Liver (tissue), 9 donors: ENCODE measurements around the gene TERB2. TPM values are rescaled to one million over a fixed set of nuclear protein-coding genes. Genes with fewer than 3 reads are reported as not detected.
A peak's percentile ranks its signal among the peaks of the same experiment; 100 is the strongest.
"Not testable (repeated sequence)": the region's sequence is repeated elsewhere in the genome, so short reads cannot be mapped to it uniquely, and the experiment has no call there.

Experiments
- DNase-seq: peaks from one replicate; pipeline ENCODE4 v3.0.0-alpha.2; 2017; ENCODE audit warnings: low spot score
- H3K27ac ChIP-seq, 2 donors: one replicate each; pipeline ENCODE4 v1.7.0; 2013; ENCODE audit warnings: inconsistent platforms in 2 of 2, low read length in 2 of 2, control low read depth in 1 of 2, low read depth in 1 of 2, mild to moderate bottlenecking in 1 of 2
- H3K27me3 ChIP-seq, 4 donors: one replicate each; pipeline versions ENCODE4 v1.6.1 to v1.7.0; 2013; ENCODE audit warnings: low read length in 3 of 4, inconsistent platforms in 1 of 4, mild to moderate bottlenecking in 1 of 4, moderate library complexity in 1 of 4; ENCODE audit not compliant: control insufficient read depth in 4 of 4, insufficient read depth in 4 of 4
- H3K36me3 ChIP-seq, 4 donors: one replicate each; pipeline versions ENCODE4 v1.6.1 to v1.7.0; 2013; ENCODE audit warnings: low read length in 3 of 4, mild to moderate bottlenecking in 3 of 4, low read depth in 1 of 4, moderate library complexity in 1 of 4; ENCODE audit not compliant: control insufficient read depth in 4 of 4, insufficient read depth in 3 of 4
- H3K4me1 ChIP-seq, 4 donors: one replicate each; pipeline versions ENCODE4 v1.6.1 to v1.7.0; 2013; ENCODE audit warnings: low read length in 3 of 4, mild to moderate bottlenecking in 3 of 4, moderate library complexity in 1 of 4; ENCODE audit not compliant: control insufficient read depth in 4 of 4, insufficient read depth in 4 of 4
- H3K4me3 ChIP-seq, 3 donors: one replicate each; pipeline versions ENCODE4 v1.6.1 to v1.7.0; 2013; ENCODE audit warnings: low read length in 3 of 3, control low read depth in 1 of 3, low read depth in 1 of 3, mild to moderate bottlenecking in 1 of 3
- H3K9ac ChIP-seq, 2 donors: one replicate each; pipeline ENCODE4 v1.7.0; 2013; ENCODE audit warnings: low read length in 2 of 2, mild to moderate bottlenecking in 2 of 2, moderate library complexity in 2 of 2, control low read depth in 1 of 2, low read depth in 1 of 2
- H3K9me3 ChIP-seq, 4 donors: one replicate each; pipeline versions ENCODE4 v1.6.1 to v1.7.0; 2013; ENCODE audit warnings: low read length in 3 of 4; ENCODE audit not compliant: control insufficient read depth in 4 of 4
- EGR1 ChIP-seq, 2 donors: IDR thresholded peaks; 2 replicates each; pipeline ENCODE4 v1.6.1; 2016 to 2018; ENCODE audit warnings: antibody characterized with exemption in 2 of 2, low read depth in 2 of 2
- FOXA1 ChIP-seq: IDR thresholded peaks from 2 replicates; pipeline ENCODE4 v1.6.1; 2016; ENCODE audit warnings: antibody characterized with exemption
- FOXA2 ChIP-seq: IDR thresholded peaks from 2 replicates; pipeline ENCODE4 v1.6.1; 2016; ENCODE audit warnings: antibody characterized with exemption
- GABPA ChIP-seq, 2 donors: IDR thresholded peaks in 1 of 2; conservative IDR thresholded peaks in 1 of 2; 2 replicates each; pipeline ENCODE4 v1.6.1; 2016; ENCODE audit warnings: antibody characterized with exemption in 2 of 2, mild to moderate bottlenecking in 1 of 2, moderate library complexity in 1 of 2
- HNF4A ChIP-seq, 2 donors: conservative IDR thresholded peaks; 2 replicates each; pipeline ENCODE4 v1.6.1; 2016; ENCODE audit warnings: antibody characterized with exemption in 2 of 2, mild to moderate bottlenecking in 2 of 2
- HNF4G ChIP-seq: IDR thresholded peaks from 2 replicates; pipeline ENCODE4 v1.6.1; 2016; ENCODE audit warnings: antibody characterized with exemption
- NR2F2 ChIP-seq: IDR thresholded peaks from 2 replicates; pipeline ENCODE4 v1.6.1; 2016; ENCODE audit warnings: antibody characterized with exemption
- RAD21 ChIP-seq, 2 donors: IDR thresholded peaks; 2 replicates each; pipeline ENCODE4 v1.6.1; 2016; ENCODE audit warnings: antibody characterized with exemption in 2 of 2, mild to moderate bottlenecking in 2 of 2
- RXRA ChIP-seq, 2 donors: IDR thresholded peaks; 2 replicates each; pipeline ENCODE4 v1.6.1; 2017 to 2018; ENCODE audit warnings: antibody characterized with exemption in 2 of 2, mild to moderate bottlenecking in 1 of 2
- SP1 ChIP-seq: IDR thresholded peaks from 2 replicates; pipeline ENCODE4 v1.6.1; 2018; ENCODE audit warnings: antibody characterized with exemption, mild to moderate bottlenecking
- YY1 ChIP-seq: IDR thresholded peaks from 2 replicates; pipeline ENCODE4 v1.6.1; 2016; ENCODE audit warnings: antibody characterized with exemption, mild to moderate bottlenecking
- WGBS: extraction: QIAGEN DNeasy Blood & Tissue Kit; methylation state at CpG from one replicate; pipeline ENCODE4 v1.1.7; 2013; 5-methylcytosine and 5-hydroxymethylcytosine counted together
- polyA plus RNA-seq, 2 donors: library from polyadenylated mRNA; stranded (reverse) in 1 of 2; unstranded in 1 of 2; fragments of 200-250 nt in 1 of 2; fragments of >200 nt in 1 of 2; fragmentation: Nextera tagmentation in 1 of 2; extraction: Ambion mirVana in 1 of 2; gene quantifications; one replicate each; pipeline versions ENCODE4 v1.2.1 to v1.2.3, GENCODE V29; 2013 to 2015
- total RNA-seq, 2 donors: library from RNA; depleted of rRNA; stranded (reverse); fragments of >200 nt; gene quantifications; one replicate each; pipeline ENCODE4 v1.2.3, GENCODE V29; 2014
- TF ChIP-seq, protein P1 (sequence below): IDR thresholded peaks from 2 replicates; pipeline ENCODE4 v1.6.1; 2016; ENCODE audit warnings: antibody characterized with exemption
- TF ChIP-seq, protein P2 (sequence below): IDR thresholded peaks from 2 replicates; pipeline ENCODE4 v1.6.1; 2016; ENCODE audit warnings: antibody characterized with exemption, mild to moderate bottlenecking
- TF ChIP-seq, protein P3 (sequence below): IDR thresholded peaks from 2 replicates; pipeline ENCODE4 v1.6.1; 2016; ENCODE audit warnings: antibody characterized with exemption
- TF ChIP-seq, protein P4 (sequence below): IDR thresholded peaks from 2 replicates; pipeline ENCODE4 v1.6.1; 2016; ENCODE audit warnings: antibody characterized with exemption
- TF ChIP-seq, protein P5 (sequence below): fragments of 150-350 bp; IDR thresholded peaks from 2 replicates; pipeline ENCODE4 v1.5.1; 2017; ENCODE audit warnings: improper control_type of control experiment, low read depth, low read length; ENCODE audit not compliant: missing input control
- donor health status: healthy.
- donor health status: healthy.
- donor health status: healthy.
- donor health status: healthy.
- donor health status: healthy.

TERB2 gene
- total and polyA plus RNA-seq, 4 donors: 0.08 TPM; not detected in 3

DNA sequence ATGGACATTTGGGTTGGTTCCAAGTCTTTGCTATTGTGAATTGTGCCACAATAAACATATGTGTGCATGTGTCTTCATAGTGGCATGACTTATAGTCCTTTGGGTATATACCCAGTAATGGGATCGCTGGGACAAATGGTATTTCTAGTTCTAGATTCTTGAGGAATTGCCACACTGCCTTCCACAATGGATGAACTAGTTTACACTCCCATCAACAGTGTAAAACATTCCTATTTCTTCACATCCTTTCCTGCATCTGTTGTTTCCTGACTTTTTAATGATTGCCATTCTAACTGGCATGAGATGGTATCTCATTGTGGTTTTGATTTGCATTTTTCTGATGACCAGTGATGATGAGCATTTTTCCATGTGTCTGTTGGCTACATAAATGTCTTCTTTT is 58.6 kb downstream of the TERB2 start:
- H3K4me3 ChIP-seq, H3K27ac ChIP-seq, H3K27me3 ChIP-seq, H3K4me1 ChIP-seq, H3K36me3 ChIP-seq, DNase-seq, H3K9me3 ChIP-seq, H3K9ac ChIP-seq: not testable (repeated sequence)
- WGBS: 89% methylated on average over 1 of the region's 1 CpG

DNA sequence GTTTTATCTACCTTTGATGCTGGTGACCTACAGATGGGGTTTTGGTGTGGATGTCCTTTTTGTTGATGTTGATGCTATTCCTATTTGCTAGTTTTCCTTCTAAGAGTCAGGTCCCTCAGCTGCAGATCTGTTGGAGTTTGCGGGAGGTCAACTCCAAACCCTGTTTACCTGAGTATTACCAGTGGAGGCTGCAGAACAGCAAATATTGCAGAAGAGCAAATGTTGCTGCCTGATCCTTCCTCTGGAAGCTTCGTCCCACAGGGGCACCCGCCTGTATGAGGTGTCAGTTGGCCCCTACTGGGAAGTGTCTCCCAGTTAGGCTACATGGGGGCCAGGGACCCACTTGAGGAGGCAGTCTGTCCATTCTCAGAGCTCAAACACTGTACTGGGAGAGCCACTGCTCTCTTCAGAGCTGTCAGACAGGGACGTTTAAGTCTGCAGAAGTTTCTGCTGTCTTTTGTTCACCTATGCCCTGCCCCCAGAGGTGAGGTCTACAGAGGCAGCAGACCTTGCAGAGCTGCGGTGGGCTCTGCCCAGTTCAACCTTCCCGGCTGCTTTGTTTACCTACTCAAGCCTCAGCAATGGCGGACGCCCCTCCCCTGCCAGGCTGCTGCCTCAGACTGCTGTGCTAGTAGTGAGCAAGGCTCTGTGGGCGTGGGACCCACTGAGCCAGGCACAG is 63.9 kb downstream of the TERB2 start:
- DNase-seq, H3K4me3 ChIP-seq, H3K27me3 ChIP-seq, H3K36me3 ChIP-seq, H3K9me3 ChIP-seq, H3K9ac ChIP-seq: not testable (repeated sequence)
- H3K4me1 ChIP-seq: peaks cover 3 to 24% (median 11%) of the 10 kb centered on the region in 4 donors
- WGBS: 55% methylated on average over 9 of the region's 9 CpGs
- H3K27ac ChIP-seq: peak overlapping the region in 1 of 2 donors; percentile 46
- TF ChIP-seq HNF4A (conservative IDR thresholded peaks at IDR 0.05): peak; percentile 39 to 40
- TF ChIP-seq HNF4G: peak; percentile 4
- peak; percentile 51 to 61 for TF ChIP-seq RXRA (IDR thresholded peaks at IDR 0.05)
- peak in 1 of 2 donors; percentile 46 for TF ChIP-seq RAD21 (IDR thresholded peaks at IDR 0.05)
- peak; percentile 51 for TF ChIP-seq SP1
- TF ChIP-seq, protein P1, sequence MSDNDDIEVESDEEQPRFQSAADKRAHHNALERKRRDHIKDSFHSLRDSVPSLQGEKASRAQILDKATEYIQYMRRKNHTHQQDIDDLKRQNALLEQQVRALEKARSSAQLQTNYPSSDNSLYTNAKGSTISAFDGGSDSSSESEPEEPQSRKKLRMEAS: peak; percentile 15

DNA sequence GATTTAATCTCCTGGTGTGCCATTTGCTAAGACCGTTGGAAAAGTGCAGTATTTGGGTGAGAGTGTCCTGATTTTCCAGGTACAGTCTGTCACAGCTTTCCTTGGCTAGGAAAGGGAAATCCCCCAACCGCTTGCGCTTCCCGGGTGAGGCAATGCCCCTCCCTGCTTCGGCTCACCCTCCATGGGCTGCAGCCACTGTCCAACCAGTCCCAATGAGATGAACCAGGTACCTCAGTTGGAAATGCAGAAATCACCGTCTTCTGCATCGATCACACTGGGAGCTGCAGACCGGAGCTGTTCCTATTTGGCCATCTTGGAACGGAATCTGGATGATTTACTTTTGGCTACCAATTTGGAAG is 64.4 kb downstream of the TERB2 start:
- WGBS: 85% methylated on average over 9 of the region's 9 CpGs
- H3K9ac ChIP-seq, H3K4me3 ChIP-seq, H3K36me3 ChIP-seq, H3K9me3 ChIP-seq, H3K27me3 ChIP-seq, DNase-seq: not testable (repeated sequence)
- peak overlapping the region in 1 of 2 donors; percentile 46 for H3K27ac ChIP-seq
- peaks cover 3 to 27% (median 11%) of the 10 kb centered on the region in 4 donors for H3K4me1 ChIP-seq

DNA sequence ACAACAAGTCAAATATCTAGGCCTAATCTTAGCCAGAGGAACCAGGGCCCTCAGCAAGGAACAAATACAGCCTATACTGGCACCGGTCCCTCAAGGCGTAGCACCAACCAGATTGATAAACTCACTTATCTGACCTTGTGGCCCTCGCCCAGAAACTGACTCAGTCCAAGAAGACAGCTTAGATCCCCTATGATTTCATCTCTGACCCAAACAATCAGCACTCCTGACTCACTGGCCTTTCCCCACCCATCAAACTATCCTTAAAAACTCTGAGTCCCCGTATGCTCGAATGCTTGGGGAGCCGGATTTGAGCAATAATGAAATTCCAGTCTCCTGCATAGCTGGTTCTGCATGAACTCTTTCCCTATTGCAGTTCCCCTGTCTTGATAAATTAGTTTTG is 64.9 kb downstream of the TERB2 start:
- Histone ChIP-seq H3K4me1 (peaks cover 3 to 32% (median 12%) of the 10 kb centered on the region in 4 donors), H3K9ac (no peak overlapping the region), H3K27ac (no peak overlapping the region), H3K27me3 (no peaks in the 10 kb centered on the region), H3K36me3 (no peaks in the 10 kb centered on the region), H3K4me3 (no peak overlapping the region), H3K9me3 (no peaks in the 10 kb centered on the region)
- WGBS: 94% methylated on average over 6 of the region's 6 CpGs
- no peak for DNase-seq
- TF ChIP-seq, protein P2, sequence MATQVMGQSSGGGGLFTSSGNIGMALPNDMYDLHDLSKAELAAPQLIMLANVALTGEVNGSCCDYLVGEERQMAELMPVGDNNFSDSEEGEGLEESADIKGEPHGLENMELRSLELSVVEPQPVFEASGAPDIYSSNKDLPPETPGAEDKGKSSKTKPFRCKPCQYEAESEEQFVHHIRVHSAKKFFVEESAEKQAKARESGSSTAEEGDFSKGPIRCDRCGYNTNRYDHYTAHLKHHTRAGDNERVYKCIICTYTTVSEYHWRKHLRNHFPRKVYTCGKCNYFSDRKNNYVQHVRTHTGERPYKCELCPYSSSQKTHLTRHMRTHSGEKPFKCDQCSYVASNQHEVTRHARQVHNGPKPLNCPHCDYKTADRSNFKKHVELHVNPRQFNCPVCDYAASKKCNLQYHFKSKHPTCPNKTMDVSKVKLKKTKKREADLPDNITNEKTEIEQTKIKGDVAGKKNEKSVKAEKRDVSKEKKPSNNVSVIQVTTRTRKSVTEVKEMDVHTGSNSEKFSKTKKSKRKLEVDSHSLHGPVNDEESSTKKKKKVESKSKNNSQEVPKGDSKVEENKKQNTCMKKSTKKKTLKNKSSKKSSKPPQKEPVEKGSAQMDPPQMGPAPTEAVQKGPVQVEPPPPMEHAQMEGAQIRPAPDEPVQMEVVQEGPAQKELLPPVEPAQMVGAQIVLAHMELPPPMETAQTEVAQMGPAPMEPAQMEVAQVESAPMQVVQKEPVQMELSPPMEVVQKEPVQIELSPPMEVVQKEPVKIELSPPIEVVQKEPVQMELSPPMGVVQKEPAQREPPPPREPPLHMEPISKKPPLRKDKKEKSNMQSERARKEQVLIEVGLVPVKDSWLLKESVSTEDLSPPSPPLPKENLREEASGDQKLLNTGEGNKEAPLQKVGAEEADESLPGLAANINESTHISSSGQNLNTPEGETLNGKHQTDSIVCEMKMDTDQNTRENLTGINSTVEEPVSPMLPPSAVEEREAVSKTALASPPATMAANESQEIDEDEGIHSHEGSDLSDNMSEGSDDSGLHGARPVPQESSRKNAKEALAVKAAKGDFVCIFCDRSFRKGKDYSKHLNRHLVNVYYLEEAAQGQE: no peak
- TF ChIP-seq EGR1 (IDR thresholded peaks at IDR 0.05; ENCODE audit: low read depth in 2 of 2): no peak
- TF ChIP-seq, protein P3, sequence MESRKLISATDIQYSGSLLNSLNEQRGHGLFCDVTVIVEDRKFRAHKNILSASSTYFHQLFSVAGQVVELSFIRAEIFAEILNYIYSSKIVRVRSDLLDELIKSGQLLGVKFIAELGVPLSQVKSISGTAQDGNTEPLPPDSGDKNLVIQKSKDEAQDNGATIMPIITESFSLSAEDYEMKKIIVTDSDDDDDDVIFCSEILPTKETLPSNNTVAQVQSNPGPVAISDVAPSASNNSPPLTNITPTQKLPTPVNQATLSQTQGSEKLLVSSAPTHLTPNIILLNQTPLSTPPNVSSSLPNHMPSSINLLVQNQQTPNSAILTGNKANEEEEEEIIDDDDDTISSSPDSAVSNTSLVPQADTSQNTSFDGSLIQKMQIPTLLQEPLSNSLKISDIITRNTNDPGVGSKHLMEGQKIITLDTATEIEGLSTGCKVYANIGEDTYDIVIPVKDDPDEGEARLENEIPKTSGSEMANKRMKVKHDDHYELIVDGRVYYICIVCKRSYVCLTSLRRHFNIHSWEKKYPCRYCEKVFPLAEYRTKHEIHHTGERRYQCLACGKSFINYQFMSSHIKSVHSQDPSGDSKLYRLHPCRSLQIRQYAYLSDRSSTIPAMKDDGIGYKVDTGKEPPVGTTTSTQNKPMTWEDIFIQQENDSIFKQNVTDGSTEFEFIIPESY: no peak
- no peak for TF ChIP-seq YY1
- no peak for TF ChIP-seq FOXA1
- no peak for TF ChIP-seq HNF4A (conservative IDR thresholded peaks at IDR 0.05)
- TF ChIP-seq GABPA (IDR thresholded peaks at IDR 0.05 in 1 of 2, conservative IDR thresholded peaks at IDR 0.05 in 1 of 2): no peak
- TF ChIP-seq FOXA2: no peak
- TF ChIP-seq, protein P4, sequence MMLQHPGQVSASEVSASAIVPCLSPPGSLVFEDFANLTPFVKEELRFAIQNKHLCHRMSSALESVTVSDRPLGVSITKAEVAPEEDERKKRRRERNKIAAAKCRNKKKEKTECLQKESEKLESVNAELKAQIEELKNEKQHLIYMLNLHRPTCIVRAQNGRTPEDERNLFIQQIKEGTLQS: no peak
- no peak for TF ChIP-seq NR2F2
- TF ChIP-seq HNF4G: no peak
- TF ChIP-seq, protein P5, sequence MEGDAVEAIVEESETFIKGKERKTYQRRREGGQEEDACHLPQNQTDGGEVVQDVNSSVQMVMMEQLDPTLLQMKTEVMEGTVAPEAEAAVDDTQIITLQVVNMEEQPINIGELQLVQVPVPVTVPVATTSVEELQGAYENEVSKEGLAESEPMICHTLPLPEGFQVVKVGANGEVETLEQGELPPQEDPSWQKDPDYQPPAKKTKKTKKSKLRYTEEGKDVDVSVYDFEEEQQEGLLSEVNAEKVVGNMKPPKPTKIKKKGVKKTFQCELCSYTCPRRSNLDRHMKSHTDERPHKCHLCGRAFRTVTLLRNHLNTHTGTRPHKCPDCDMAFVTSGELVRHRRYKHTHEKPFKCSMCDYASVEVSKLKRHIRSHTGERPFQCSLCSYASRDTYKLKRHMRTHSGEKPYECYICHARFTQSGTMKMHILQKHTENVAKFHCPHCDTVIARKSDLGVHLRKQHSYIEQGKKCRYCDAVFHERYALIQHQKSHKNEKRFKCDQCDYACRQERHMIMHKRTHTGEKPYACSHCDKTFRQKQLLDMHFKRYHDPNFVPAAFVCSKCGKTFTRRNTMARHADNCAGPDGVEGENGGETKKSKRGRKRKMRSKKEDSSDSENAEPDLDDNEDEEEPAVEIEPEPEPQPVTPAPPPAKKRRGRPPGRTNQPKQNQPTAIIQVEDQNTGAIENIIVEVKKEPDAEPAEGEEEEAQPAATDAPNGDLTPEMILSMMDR: no peak
- TF ChIP-seq RXRA (IDR thresholded peaks at IDR 0.05): no peak
